HG02970 (cell line): Measurements from ENCODE around the gene KIZ.

Experiments
- ATAC-seq: cut with Tn5 transposase; IDR thresholded peaks from one replicate; pipeline ENCODE4 v1.9.1; 2021; ENCODE audit warnings: mild to moderate bottlenecking, moderate library complexity, moderate number of reproducible peaks; ENCODE audit not compliant: unreplicated experiment, low FRiP score

The KIZ gene

GRCh38 chr20:21209668-21210067, 83.8 kb downstream of the KIZ start:
- no peak for ATAC-seq

DNA sequence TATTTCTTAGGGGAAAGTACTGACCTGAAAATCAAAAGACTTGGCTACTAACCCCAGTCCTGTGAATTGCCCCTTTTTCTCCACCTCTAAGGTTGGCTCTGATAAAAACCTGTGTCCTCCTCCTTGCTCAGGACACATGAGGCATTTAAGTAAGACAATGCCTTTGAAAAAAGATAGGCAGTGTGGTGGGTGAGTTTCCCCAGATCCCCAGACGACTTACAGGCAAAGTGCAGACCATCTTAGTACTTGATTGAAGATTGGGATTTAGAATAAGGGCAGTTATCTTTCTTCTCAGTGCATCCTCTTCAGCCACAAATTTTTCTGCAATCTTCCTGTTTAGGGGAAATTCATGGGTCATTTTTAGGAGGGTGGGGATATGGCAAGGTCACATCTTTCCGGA, 87.8 kb downstream of the KIZ start:
- ATAC-seq, result no peak

GRCh38 chr20:21214431-21214830, 88.5 kb downstream of the KIZ start:
- no peak for ATAC-seq

- ATAC-seq, result no peak
These were observed 93.8 kb downstream of the KIZ start for GRCh38 chr20:21219686-21220085.

DNA sequence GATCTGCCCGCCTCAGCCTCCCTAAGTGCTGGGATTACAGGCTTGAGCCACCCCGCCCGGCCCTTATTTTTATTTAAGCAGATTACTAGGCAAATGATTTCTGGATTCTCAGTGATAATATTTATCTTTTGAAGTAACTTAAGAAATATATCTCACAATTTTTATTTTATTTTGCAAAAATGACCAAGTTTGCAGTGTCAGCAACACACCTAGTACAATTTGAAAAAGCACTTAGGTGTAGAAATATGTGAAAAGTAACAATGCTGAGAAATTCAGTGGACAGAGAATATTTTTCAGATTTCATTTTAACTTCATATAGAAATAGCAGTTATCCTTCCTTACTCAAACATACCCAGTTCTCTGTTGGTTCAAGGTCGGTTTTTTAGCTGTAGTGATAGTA, 98.3 kb downstream of the KIZ start:
- ATAC-seq, result no peak

DNA sequence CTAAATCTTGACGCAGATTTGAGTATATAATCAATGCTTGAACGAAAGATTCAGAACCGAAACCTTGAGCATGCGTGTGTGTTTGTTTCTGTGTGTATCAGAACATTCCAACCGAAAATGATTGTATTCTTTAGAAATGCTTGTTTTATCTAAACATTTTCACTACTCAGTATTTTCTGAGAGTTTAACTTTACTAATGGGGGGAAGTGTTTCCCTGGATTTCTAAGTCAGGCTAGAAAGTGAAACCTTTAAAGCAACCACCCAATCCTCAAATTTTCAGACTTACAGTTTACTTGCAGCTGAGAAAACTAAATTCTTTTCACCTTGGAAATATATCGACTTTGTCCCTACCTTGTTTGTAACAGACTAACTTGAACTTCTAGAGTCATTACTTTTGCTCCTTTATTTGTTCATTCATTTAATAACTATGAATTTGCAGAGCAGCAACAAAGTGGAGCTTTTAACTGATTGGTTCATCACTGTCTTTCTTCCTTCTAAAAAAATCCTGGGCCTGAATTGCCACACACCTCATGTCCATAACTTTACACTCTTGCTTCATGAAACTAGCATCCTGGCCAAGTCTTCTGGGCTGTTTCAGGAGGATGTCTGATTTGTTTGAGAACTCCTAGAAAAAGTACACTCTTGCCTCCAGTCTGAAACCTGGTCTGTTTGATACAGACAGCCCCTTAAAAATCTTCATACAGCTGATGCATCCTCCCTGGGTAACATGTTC, 99.5 kb downstream of the KIZ start:
- ATAC-seq, result no peak

DNA sequence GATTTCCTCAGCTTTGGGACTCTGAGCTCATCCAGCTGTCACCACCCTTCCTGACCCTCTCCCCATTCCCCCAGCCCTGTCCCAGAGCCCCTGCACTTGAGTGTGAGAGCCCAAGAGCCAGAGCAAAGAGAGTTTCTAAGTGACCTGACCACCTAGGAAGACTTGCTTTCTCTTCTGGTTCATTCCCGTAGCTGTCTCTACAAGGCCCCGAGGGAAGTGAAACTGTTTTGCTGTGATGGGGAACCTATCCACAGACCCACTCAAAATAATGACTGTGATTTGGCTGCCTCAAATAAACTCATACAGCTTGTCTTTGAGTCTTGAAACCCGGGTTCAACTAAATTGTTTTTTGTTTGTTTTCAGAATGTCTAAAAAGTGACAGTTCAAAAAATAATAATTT, 102.6 kb downstream of the KIZ start:
- no peak for ATAC-seq

GRCh38 chr20:21229163-21229562, 103.3 kb downstream of the KIZ start:
- no peak for ATAC-seq

DNA sequence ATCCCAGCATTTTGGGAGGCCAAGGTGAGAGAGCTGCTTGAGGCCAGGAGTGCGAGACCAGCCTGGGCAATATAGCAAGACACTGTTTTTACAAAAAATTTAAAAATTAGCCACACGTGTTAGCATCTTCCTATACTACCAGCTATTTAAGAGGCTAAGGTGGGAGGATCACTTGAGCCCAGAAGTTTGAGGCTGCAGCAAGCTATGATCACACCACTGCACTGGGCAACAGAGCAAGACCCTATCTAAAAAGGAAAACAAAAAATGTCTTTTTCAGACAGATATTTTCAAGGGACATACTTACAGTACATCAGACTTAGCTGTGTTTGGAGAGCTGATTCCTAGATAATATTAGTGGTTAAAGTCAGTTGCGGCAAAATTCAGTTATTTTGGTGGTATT, 104.3 kb downstream of the KIZ start:
- ATAC-seq, result no peak

GRCh38 chr20:21230686-21231085, 104.8 kb downstream of the KIZ start:
- ATAC-seq, result no peak

GRCh38 chr20:21232546-21233280, 106.8 kb downstream of the KIZ start:
- no peak for ATAC-seq

GRCh38 chr20:21234324-21234723, 108.4 kb downstream of the KIZ start:
- ATAC-seq, result no peak

GRCh38 chr20:21234806-21235483, 109.1 kb downstream of the KIZ start:
- ATAC-seq, result no peak

GRCh38 chr20:21235484-21236445, 109.9 kb downstream of the KIZ start:
- no peak for ATAC-seq

- no peak for ATAC-seq
These were observed 112.3 kb downstream of the KIZ start for GRCh38 chr20:21237956-21238799.

DNA sequence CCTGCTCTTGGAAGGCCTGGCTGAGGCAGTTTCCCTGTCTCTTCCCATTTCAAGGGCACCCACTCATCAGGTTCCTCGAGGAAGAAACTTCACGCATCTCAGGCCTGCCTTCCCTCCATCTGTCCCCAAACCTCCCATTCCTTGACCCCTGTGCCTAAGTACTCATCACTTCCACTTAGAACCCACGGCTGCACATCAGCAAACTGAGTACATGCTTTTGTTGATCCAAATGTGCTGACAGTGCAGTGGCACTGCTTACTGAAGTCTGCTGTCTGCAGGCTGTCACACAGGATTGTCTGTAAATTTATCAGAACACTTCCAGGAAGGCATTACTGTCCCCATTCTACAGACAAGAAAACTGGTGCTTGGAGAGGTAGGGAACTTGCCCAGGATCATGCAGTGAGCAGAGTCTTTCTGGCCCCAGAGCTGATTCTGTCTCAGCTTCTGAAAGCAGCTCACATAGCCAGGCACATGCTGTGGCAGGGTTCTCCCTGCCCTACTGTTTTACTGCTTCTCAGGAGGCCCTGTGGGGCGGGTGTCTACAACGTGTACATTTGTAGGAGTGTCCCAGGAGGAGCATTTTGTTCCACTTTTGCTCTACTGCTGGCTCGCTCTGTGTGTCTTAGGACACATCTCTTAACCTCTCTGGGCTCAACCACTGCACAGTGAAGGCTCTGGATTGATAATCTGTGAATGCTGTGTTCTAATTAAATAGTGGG, 113.1 kb downstream of the KIZ start:
- no peak for ATAC-seq

- ATAC-seq, result no peak
These were observed 114.5 kb downstream of the KIZ start for GRCh38 chr20:21240394-21240793.

DNA sequence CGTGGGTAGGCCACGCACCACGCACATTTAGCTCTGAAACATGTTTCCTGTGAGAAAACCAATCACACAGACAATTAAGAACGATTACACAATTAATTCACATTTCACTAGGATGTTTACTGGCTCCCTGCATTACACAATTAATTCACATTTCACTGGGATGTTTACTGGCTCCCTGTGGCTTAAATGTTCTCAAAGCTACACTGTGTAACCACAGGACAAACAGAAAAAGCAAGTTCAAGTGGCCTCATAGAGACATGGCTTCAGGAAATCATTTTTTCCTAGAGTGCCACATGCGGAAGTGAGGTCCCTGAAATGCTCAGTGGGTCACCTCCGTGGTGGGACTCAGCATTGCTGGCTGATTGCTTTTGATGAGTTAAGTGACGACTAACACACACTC, 115.5 kb downstream of the KIZ start:
- ATAC-seq, result no peak

DNA sequence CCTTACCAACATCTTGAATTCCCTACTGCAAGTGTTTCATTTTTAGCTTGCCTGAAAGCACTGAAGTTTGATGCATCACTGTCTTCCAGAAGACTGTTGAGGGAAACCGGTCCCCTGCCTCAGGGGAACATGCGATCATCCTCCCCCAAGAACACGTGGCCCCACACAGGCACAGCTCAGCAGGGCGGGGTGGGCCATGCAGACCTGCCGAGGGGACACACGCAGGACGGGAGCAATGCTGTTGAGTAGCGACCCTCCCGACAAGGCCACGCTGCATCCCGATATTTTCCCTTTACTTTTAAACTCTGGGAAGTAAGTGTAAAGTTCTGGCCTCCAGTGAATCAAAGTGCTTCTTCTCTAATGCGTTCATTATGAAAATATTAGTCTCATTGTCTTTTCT, 117.9 kb downstream of the KIZ start:
- ATAC-seq, result no peak
